ENCODE measurements around the gene MRO. TPM values are rescaled to one million over a fixed set of nuclear protein-coding genes. Genes with fewer than 3 reads are reported as not detected.

Gene MRO
- total RNA-seq, 1 donor from 2014 or later, result 0.44 TPM

- no peak for TF ChIP-seq CTCF (IDR thresholded peaks at IDR 0.05)
- Histone ChIP-seq H3K27me3 (ENCODE audit: low read depth) (no peaks in the 10 kb centered on the region), H3K9me3 (no peaks in the 10 kb centered on the region), H3K4me3 (no peak overlapping the region), H3K36me3 (no peaks in the 10 kb centered on the region), H3K4me1 (no peaks in the 10 kb centered on the region), H3K27ac (no peak overlapping the region)
- intact Hi-C loops (cut with DNase I), result no loop called here
- no peak for ATAC-seq
- no peak for DNase-seq
Measured at GRCh38 chr18:50748243-50749229, 71.3 kb downstream of the MRO start.

GRCh38 chr18:50747849-50748242, 72.0 kb downstream of the MRO start:
- Histone ChIP-seq H3K4me3 (no peak overlapping the region), H3K9me3 (no peaks in the 10 kb centered on the region), H3K36me3 (no peaks in the 10 kb centered on the region), H3K4me1 (no peaks in the 10 kb centered on the region), H3K27ac (no peak overlapping the region), H3K27me3 (ENCODE audit: low read depth) (no peaks in the 10 kb centered on the region)
- no peak for DNase-seq
- no peak for ATAC-seq
- intact Hi-C loops (cut with DNase I), result no loop called here
- no peak for TF ChIP-seq CTCF (IDR thresholded peaks at IDR 0.05)

GRCh38 chr18:50745945-50746344, 73.9 kb downstream of the MRO start:
- TF ChIP-seq CTCF (IDR thresholded peaks at IDR 0.05), result no peak
- no peaks in the 10 kb centered on the region for H3K4me1 ChIP-seq
- no peaks in the 10 kb centered on the region for H3K9me3 ChIP-seq
- intact Hi-C loops (cut with DNase I), result no loop called here
- no peak overlapping the region for H3K27ac ChIP-seq
- ATAC-seq, result no peak
- no peaks in the 10 kb centered on the region for H3K27me3 ChIP-seq (ENCODE audit: low read depth)
- no peak overlapping the region for H3K4me3 ChIP-seq
- no peaks in the 10 kb centered on the region for H3K36me3 ChIP-seq
- DNase-seq, result no peak

Other genes starting within 250 kb of the MRO start
- gene ME2, start 59.1 kb upstream of the MRO start, total RNA-seq, result 42.4 TPM
- gene ELAC1, start 148.0 kb upstream of the MRO start, total RNA-seq, result 7.7 TPM
- gene SMAD4, start 210.2 kb upstream of the MRO start, total RNA-seq, result 97.8 TPM

All from lower lobe of right lung (tissue), 2 donors.